ENCODE measurements around the gene SERPINA6. TPM values are rescaled to one million over a fixed set of nuclear protein-coding genes. Genes with fewer than 3 reads are reported as not detected.

The SERPINA6 gene
- total RNA-seq, 4 donors from 2014 or later = not detected

- peaks cover 11% of the 10 kb centered on the region for H3K27me3 ChIP-seq
- H3K27ac ChIP-seq = no peak overlapping the region
- H3K4me1 ChIP-seq = no peaks in the 10 kb centered on the region
- ATAC-seq = no peak
- no peaks in the 10 kb centered on the region for H3K9me3 ChIP-seq
- no peak for TF ChIP-seq CTCF (IDR thresholded peaks at IDR 0.05)
- no peak for TF ChIP-seq POLR2A (IDR thresholded peaks at IDR 0.05)
- no peak for TF ChIP-seq EP300 (IDR thresholded peaks at IDR 0.05)
- no peak for TF ChIP-seq POLR2AphosphoS5 (IDR thresholded peaks at IDR 0.05)
- H3K4me3 ChIP-seq = no peak overlapping the region
- H3K36me3 ChIP-seq = no peaks in the 10 kb centered on the region
- WGBS, 2 donors (ENCODE audit: low coverage in 1 of 2) = 88 to 96% methylated on average over 3 to 4 of the region's 4 CpGs
These were observed 6.7 kb upstream of the SERPINA6 start for GRCh38 chr14:94329857-94330256.

- WGBS, 2 donors (ENCODE audit: low coverage in 1 of 2) = 60 to 83% methylated on average over 2 of the region's 2 CpGs
- Histone ChIP-seq H3K36me3 (no peaks in the 10 kb centered on the region), H3K4me1 (no peaks in the 10 kb centered on the region), H3K27me3 (peaks cover 17% of the 10 kb centered on the region), H3K9me3 (no peaks in the 10 kb centered on the region), H3K4me3 (no peak overlapping the region), H3K27ac (no peak overlapping the region)
- TF ChIP-seq CTCF (IDR thresholded peaks at IDR 0.05) (no peak), POLR2A (IDR thresholded peaks at IDR 0.05) (no peak), EP300 (IDR thresholded peaks at IDR 0.05) (no peak), POLR2AphosphoS5 (IDR thresholded peaks at IDR 0.05) (no peak)
- no peak for ATAC-seq
These were observed 5.1 kb upstream of the SERPINA6 start for GRCh38 chr14:94328196-94328595.

- H3K27me3 ChIP-seq = peaks cover 6% of the 10 kb centered on the region
- TF ChIP-seq POLR2A (IDR thresholded peaks at IDR 0.05) (no peak), POLR2AphosphoS5 (IDR thresholded peaks at IDR 0.05) (no peak), EP300 (IDR thresholded peaks at IDR 0.05) (no peak), CTCF (IDR thresholded peaks at IDR 0.05) (no peak)
- WGBS, 2 donors (ENCODE audit: low coverage in 1 of 2) = 100% methylated on average over 1 of the region's 5 CpGs; no CpG with 5 or more reads in 1 of the 2 donors
These were observed 1.5 kb downstream of the SERPINA6 start for GRCh38 chr14:94321421-94322271.

GRCh38 chr14:94320243-94320642 is 2.9 kb downstream of the SERPINA6 start:
- no peak for ATAC-seq
- peaks cover 0 to 17% (median 0%) of the 10 kb centered on the region in 3 donors for H3K9me3 ChIP-seq
- TF ChIP-seq POLR2A (IDR thresholded peaks at IDR 0.05) = no peak
- no peak for TF ChIP-seq EP300 (IDR thresholded peaks at IDR 0.05)
- no peak overlapping the region for H3K4me3 ChIP-seq
- no peaks in the 10 kb centered on the region for H3K4me1 ChIP-seq
- peaks cover 6% of the 10 kb centered on the region for H3K27me3 ChIP-seq
- 43 to 59% methylated on average over 5 of the region's 5 CpGs for WGBS, 2 donors (ENCODE audit: low coverage in 1 of 2)
- H3K27ac ChIP-seq = no peak overlapping the region
- H3K36me3 ChIP-seq = no peaks in the 10 kb centered on the region

More at GRCh38 chr14:94321421-94322271, 1.5 kb downstream of the SERPINA6 start:
- Histone ChIP-seq H3K4me1 (no peaks in the 10 kb centered on the region), H3K36me3 (no peaks in the 10 kb centered on the region), H3K9me3 (peaks cover 0 to 16% (median 0%) of the 10 kb centered on the region in 3 donors), H3K27ac (no peak overlapping the region), H3K4me3 (no peak overlapping the region)
- ATAC-seq = no peak

GRCh38 chr14:94317259-94317658 is 5.9 kb downstream of the SERPINA6 start:
- ATAC-seq = peak; percentile 88
- 24 to 74% methylated on average over 2 to 4 of the region's 4 CpGs for WGBS, 2 donors (ENCODE audit: low coverage in 1 of 2)
- no peaks in the 10 kb centered on the region for H3K27me3 ChIP-seq
- H3K27ac ChIP-seq = no peak overlapping the region
- no peak for TF ChIP-seq POLR2A (IDR thresholded peaks at IDR 0.05)
- TF ChIP-seq POLR2AphosphoS5 (IDR thresholded peaks at IDR 0.05) = no peak
- no peak for TF ChIP-seq EP300 (IDR thresholded peaks at IDR 0.05)
- TF ChIP-seq CTCF (IDR thresholded peaks at IDR 0.05) = no peak
- peaks cover 0 to 17% (median 0%) of the 10 kb centered on the region in 3 donors for H3K9me3 ChIP-seq
- no peaks in the 10 kb centered on the region for H3K4me1 ChIP-seq
- H3K4me3 ChIP-seq = no peak overlapping the region
- H3K36me3 ChIP-seq = no peaks in the 10 kb centered on the region
